HepG2 (cell line): ENCODE measurements around the gene PSMD2. TPM values are rescaled to one million over a fixed set of nuclear protein-coding genes. Genes with fewer than 3 reads are reported as not detected.
A peak's percentile ranks its signal among the peaks of the same experiment; 100 is the strongest.

ENCODE experiments used
- ARHGAP35 ChIP-seq: sonication (generic); formaldehyde crosslinking; IDR thresholded peaks from 2 replicates; pipeline ENCODE4 v1.9.0; 2022; ENCODE audit warnings: mild to moderate bottlenecking, inconsistent platforms, moderate library complexity, missing genetic modification reagents, borderline replicate concordance
- DPF2 ChIP-seq: sonication (generic); formaldehyde crosslinking; IDR thresholded peaks from 2 replicates; pipeline ENCODE4 v1.4.0; 2020; ENCODE audit warnings: mild to moderate bottlenecking, low read depth, missing genetic modification reagents, borderline replicate concordance
- FOXK2 ChIP-seq: fragments of 450-650 bp; IDR thresholded peaks from 2 replicates; pipeline ENCODE4 v1.6.1; 2016
- HMGA1 ChIP-seq: sonication (generic); formaldehyde crosslinking; conservative IDR thresholded peaks from 2 replicates; pipeline ENCODE4 v1.4.0; 2020; ENCODE audit warnings: missing genetic modification reagents
- HOXA5 ChIP-seq: sonication (generic); formaldehyde crosslinking; IDR thresholded peaks from 2 replicates; pipeline ENCODE4 v1.4.0; 2020; ENCODE audit warnings: missing genetic modification reagents
- IRF2 ChIP-seq: IDR thresholded peaks from 2 replicates; pipeline ENCODE4 v1.6.1; 2018; ENCODE audit warnings: missing genetic modification reagents, missing compliant biosample characterization
- ISL2 ChIP-seq: sonication (generic); formaldehyde crosslinking; IDR thresholded peaks from 2 replicates; pipeline ENCODE4 v1.5.0; 2020; ENCODE audit warnings: missing genetic modification reagents
- KDM5B ChIP-seq: sonication (generic); formaldehyde crosslinking; IDR thresholded peaks from 2 replicates; pipeline ENCODE4 v1.4.0; 2020; ENCODE audit warnings: missing genetic modification reagents, mild to moderate bottlenecking, borderline replicate concordance
- MBNL3 ChIP-seq: fragments of 250-450 bp; sonication (Bioruptor Pico); conservative IDR thresholded peaks from 2 replicates; pipeline ENCODE4 v1.8.0; 2022; ENCODE audit warnings: mild to moderate bottlenecking, inconsistent platforms
- MEIS1 ChIP-seq: sonication (generic); formaldehyde crosslinking; IDR thresholded peaks from 2 replicates; pipeline ENCODE4 v1.9.0; 2021; ENCODE audit warnings: mild to moderate bottlenecking, missing genetic modification reagents, moderate library complexity, borderline replicate concordance
- PRMT3 ChIP-seq: sonication (generic); formaldehyde crosslinking; IDR thresholded peaks from 2 replicates; pipeline ENCODE4 v1.8.1; 2022; ENCODE audit warnings: low read depth, mild to moderate bottlenecking, moderate library complexity, missing genetic modification reagents, borderline replicate concordance
- REPIN1 ChIP-seq: sonication (generic); formaldehyde crosslinking; IDR thresholded peaks from 2 replicates; pipeline ENCODE4 v1.8.0; 2022; ENCODE audit warnings: missing genetic modification reagents, low read depth, mild to moderate bottlenecking, borderline replicate concordance
- SSRP1 ChIP-seq: IDR thresholded peaks from 2 replicates; pipeline ENCODE4 v1.6.1; 2016; ENCODE audit warnings: control low read depth
- THAP11 ChIP-seq: IDR thresholded peaks from 2 replicates; pipeline ENCODE4 v1.6.1; 2016; ENCODE audit warnings: missing biosample characterization, missing genetic modification reagents
- THYN1 ChIP-seq: sonication (generic); formaldehyde crosslinking; IDR thresholded peaks from 2 replicates; pipeline ENCODE4 v1.8.1; 2023; ENCODE audit warnings: low read depth, mild to moderate bottlenecking, moderate library complexity, missing genetic modification reagents, borderline replicate concordance
- ZFP91 ChIP-seq: sonication (generic); formaldehyde crosslinking; IDR thresholded peaks from 2 replicates; pipeline ENCODE4 v1.9.0; 2022; ENCODE audit warnings: missing genetic modification reagents, mild to moderate bottlenecking, borderline replicate concordance
- ZNF331 ChIP-seq: sonication (generic); formaldehyde crosslinking; IDR thresholded peaks from 2 replicates; pipeline ENCODE4 v1.4.0; 2020; ENCODE audit warnings: missing genetic modification reagents
- ZNF431 ChIP-seq: sonication (generic); formaldehyde crosslinking; IDR thresholded peaks from 2 replicates; pipeline ENCODE4 v1.9.0; 2022; ENCODE audit warnings: missing genetic modification reagents, low read depth, mild to moderate bottlenecking, borderline replicate concordance
- ZNF549 ChIP-seq: sonication (generic); formaldehyde crosslinking; IDR thresholded peaks from 2 replicates; pipeline ENCODE4 v1.5.0; 2020; ENCODE audit warnings: missing genetic modification reagents
- ZNF616 ChIP-seq: sonication (generic); formaldehyde crosslinking; IDR thresholded peaks from 2 replicates; pipeline ENCODE4 v1.5.0; 2020; ENCODE audit warnings: low read depth, mild to moderate bottlenecking, missing genetic modification reagents
- ZNF644 ChIP-seq: IDR thresholded peaks from 2 replicates; pipeline ENCODE4 v1.6.1; 2016; ENCODE audit warnings: low read depth
- ZNF761 ChIP-seq: sonication (generic); formaldehyde crosslinking; conservative IDR thresholded peaks from 2 replicates; pipeline ENCODE4 v1.4.0; 2020; ENCODE audit warnings: mild to moderate bottlenecking, missing genetic modification reagents
- ZNF773 ChIP-seq: sonication (generic); formaldehyde crosslinking; IDR thresholded peaks from 2 replicates; pipeline ENCODE4 v1.4.0; 2020; ENCODE audit warnings: missing genetic modification reagents, borderline replicate concordance
- ZZZ3 ChIP-seq: sonication (generic); formaldehyde crosslinking; IDR thresholded peaks from 2 replicates; pipeline ENCODE4 v1.4.0; 2020; ENCODE audit warnings: missing genetic modification reagents, mild to moderate bottlenecking, borderline replicate concordance
- polyA plus RNA-seq, 8 experiments: library from polyadenylated mRNA; depleted of rRNA in 3 of 8; stranded (reverse) in 7 of 8; unstranded in 1 of 8; fragments of >200 nt; fragmentation: Illumina TruSeq in 4 of 8; extraction: Trizol in 4 of 8; gene quantifications; 2 replicates each; pipeline versions ENCODE4 v1.2.1 to v1.2.3, GENCODE V29; 2011 to 2016; ENCODE audit warnings: low read depth in 4 of 8, missing spikeins in 1 of 8, mixed read lengths in 1 of 8; ENCODE audit not compliant: insufficient read depth in 1 of 8
- total RNA-seq, 5 experiments: library from RNA; depleted of rRNA; stranded (reverse); fragments of >200 nt; fragmentation: Illumina TruSeq; extraction: Trizol; gene quantifications; 2 replicates each; pipeline ENCODE4 v1.2.3, GENCODE V29; 2016; ENCODE audit warnings: low read depth in 1 of 5
- TF ChIP-seq, protein P1 (sequence below): sonication (generic); formaldehyde crosslinking; IDR thresholded peaks from 2 replicates; pipeline ENCODE4 v1.9.0; 2021; ENCODE audit warnings: missing genetic modification reagents, mild to moderate bottlenecking, borderline replicate concordance
- TF ChIP-seq, protein P2 (sequence below): IDR thresholded peaks from 2 replicates; pipeline ENCODE4 v1.6.1; 2018; ENCODE audit warnings: missing genetic modification reagents

Gene PSMD2
- total and polyA plus RNA-seq, 2 of the 13 experiments (the other 11 are each of a cell fraction or from before 2014, with no cell fraction given) = 125 to 200 TPM

GRCh38 chr3:184298759-184299487 is at the start of gene PSMD2 (continued):
- TF ChIP-seq REPIN1 (CRISPR knock-in tag) = 0 out of 2 replicates have a peak, but pooled peaks have one; percentile 20
- peak; percentile 78 for TF ChIP-seq ZFP91
- 0 out of 2 replicates have a peak, but pooled peaks have one; percentile 66 for TF ChIP-seq HOXA5
- TF ChIP-seq ZNF773 (CRISPR knock-in tag) = 0 out of 2 replicates have a peak, but pooled peaks have one; percentile 48
- TF ChIP-seq PRMT3 (CRISPR knock-in tag) = no peak
- peak; percentile 57; the same call in 1 of the 2 replicates for TF ChIP-seq ZNF331 (CRISPR knock-in tag)
- TF ChIP-seq, protein P1, sequence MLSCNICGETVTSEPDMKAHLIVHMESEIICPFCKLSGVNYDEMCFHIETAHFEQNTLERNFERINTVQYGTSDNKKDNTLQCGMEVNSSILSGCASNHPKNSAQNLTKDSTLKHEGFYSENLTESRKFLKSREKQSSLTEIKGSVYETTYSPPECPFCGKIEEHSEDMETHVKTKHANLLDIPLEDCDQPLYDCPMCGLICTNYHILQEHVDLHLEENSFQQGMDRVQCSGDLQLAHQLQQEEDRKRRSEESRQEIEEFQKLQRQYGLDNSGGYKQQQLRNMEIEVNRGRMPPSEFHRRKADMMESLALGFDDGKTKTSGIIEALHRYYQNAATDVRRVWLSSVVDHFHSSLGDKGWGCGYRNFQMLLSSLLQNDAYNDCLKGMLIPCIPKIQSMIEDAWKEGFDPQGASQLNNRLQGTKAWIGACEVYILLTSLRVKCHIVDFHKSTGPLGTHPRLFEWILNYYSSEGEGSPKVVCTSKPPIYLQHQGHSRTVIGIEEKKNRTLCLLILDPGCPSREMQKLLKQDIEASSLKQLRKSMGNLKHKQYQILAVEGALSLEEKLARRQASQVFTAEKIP = no peak
- TF ChIP-seq MBNL3 (CRISPR knock-in tag) = no peak
- TF ChIP-seq ZZZ3 (CRISPR knock-in tag) = peak; percentile 68; the same call in 1 of the 2 replicates
- TF ChIP-seq MEIS1 (CRISPR knock-in tag) = no peak
- no peak for TF ChIP-seq ZNF431 (CRISPR knock-in tag)
- no peak; the same call in 1 of the 2 replicates for TF ChIP-seq KDM5B (CRISPR knock-in tag)
- peak; percentile 98 for TF ChIP-seq THAP11
- peak; percentile 71; the same call in 1 of the 2 replicates for TF ChIP-seq ARHGAP35 (CRISPR knock-in tag)
- TF ChIP-seq ZNF616 (CRISPR knock-in tag) = peak; percentile 21; the same call in 1 of the 2 replicates
- peak; percentile 74; the same call in 1 of the 2 replicates for TF ChIP-seq IRF2 (CRISPR knock-in tag)
- no peak for TF ChIP-seq THYN1 (CRISPR knock-in tag)
- TF ChIP-seq HMGA1 = no peak
- no peak for TF ChIP-seq SSRP1 (CRISPR knock-in tag)
- no peak for TF ChIP-seq FOXK2
- TF ChIP-seq ZNF549 (CRISPR knock-in tag) = no peak
- TF ChIP-seq, protein P2, sequence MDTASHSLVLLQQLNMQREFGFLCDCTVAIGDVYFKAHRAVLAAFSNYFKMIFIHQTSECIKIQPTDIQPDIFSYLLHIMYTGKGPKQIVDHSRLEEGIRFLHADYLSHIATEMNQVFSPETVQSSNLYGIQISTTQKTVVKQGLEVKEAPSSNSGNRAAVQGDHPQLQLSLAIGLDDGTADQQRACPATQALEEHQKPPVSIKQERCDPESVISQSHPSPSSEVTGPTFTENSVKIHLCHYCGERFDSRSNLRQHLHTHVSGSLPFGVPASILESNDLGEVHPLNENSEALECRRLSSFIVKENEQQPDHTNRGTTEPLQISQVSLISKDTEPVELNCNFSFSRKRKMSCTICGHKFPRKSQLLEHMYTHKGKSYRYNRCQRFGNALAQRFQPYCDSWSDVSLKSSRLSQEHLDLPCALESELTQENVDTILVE (CRISPR knock-in tag) = peak; percentile 72
- no peak for TF ChIP-seq ZNF644 (CRISPR knock-in tag)
- TF ChIP-seq ISL2 = 0 out of 2 replicates have a peak, but pooled peaks have one; percentile 16
- TF ChIP-seq ZNF761 (CRISPR knock-in tag) = no peak
- TF ChIP-seq DPF2 (CRISPR knock-in tag) = no peak
